Amniotic epithelial cell (primary cell): ENCODE data around the gene ARHGAP31.

ENCODE experiments used
- DNase-seq: peaks from one replicate; pipeline ENCODE4 v3.0.0-alpha.2; 2010; ENCODE audit warnings: low read depth

Gene ARHGAP31

GRCh38 chr3:119382134-119382533 lies 88.0 kb downstream of the ARHGAP31 start:
- DNase-seq = no peak

DNA sequence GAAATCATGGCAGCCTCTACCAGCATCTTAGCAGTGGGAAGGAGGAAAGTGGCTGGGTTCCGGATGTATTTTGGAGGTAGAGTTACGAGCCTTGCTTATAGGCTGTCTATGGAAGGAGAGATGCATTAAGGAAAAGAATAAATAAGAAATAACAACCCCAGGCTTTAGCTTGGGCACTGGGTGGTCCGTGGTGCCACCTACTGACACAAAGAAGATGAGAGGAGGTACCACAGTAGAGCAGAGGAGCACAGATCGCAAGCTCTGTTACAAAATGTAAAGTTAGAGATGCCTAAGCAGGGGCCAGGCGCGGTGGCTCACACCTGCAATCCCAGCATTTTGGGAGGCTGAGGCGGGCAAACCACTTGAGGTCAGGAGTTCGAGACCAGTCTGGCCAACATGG lies 94.4 kb downstream of the ARHGAP31 start:
- DNase-seq = no peak

GRCh38 chr3:119395923-119396358 lies 101.8 kb downstream of the ARHGAP31 start:
- no peak for DNase-seq

DNA sequence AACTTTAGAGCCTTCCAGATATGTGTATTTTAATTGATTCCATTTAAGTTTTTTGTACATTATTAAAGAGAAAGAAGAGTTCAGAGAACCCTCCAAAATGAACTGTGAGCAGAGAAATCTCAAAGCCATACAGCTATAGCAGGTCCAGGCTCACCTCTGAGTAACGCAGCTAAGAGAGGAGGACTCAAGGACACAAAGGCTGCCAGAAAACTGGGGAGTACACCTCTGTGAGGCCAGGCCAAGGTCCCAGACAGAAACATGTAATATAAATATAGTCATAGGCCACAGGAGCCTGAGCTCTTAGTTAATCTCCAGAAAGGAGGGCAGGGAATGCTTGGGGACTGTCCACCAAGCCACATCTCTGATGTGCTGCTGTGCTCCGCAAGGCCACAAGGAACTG lies 102.7 kb downstream of the ARHGAP31 start:
- no peak for DNase-seq

GRCh38 chr3:119400466-119400865 lies 106.3 kb downstream of the ARHGAP31 start:
- DNase-seq = no peak

GRCh38 chr3:119401069-119401468 lies 106.9 kb downstream of the ARHGAP31 start:
- DNase-seq = no peak

GRCh38 chr3:119401503-119402440 lies 107.6 kb downstream of the ARHGAP31 start:
- DNase-seq = no peak

DNA sequence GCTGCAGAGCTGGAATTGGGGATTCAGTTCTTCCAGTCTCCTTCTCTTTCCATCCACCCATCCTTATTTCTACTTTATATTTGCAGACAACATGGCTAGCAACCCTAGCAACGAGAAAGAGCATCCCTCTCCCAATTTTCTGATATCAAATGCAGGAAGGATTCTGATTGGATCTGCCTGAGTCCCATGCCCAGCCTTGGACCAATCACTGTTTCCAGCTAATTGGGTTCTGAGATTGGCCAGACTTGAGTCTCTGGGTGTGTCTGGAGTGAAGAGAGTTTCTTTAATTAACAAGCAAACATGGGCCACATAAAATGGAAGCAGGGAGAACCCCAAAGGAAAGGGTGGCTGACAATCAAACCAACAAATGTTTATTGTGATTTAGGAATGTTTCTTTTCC lies 108.6 kb downstream of the ARHGAP31 start:
- no peak for DNase-seq

DNA sequence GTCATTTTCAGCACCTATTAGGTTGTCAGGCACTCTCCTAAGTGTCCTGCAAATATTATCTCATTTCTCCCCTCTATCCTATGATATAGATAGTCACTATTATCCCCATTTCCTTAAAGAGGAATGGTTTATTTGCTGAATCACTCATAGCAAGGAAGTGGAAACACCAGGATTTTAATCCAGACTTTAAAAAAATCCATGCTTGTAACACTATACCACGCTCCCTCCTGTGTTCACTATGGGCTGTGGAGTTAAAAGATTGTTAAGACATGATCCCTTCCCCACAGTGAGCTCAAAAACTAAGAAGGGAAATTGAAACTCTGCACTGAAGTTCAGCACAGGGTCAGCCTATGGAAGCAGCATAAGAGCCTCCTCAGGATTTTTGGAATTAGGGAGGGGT lies 109.0 kb downstream of the ARHGAP31 start:
- DNase-seq = no peak

- DNase-seq = no peak
Measured at GRCh38 chr3:119405315-119405714, 111.1 kb downstream of the ARHGAP31 start.

DNA sequence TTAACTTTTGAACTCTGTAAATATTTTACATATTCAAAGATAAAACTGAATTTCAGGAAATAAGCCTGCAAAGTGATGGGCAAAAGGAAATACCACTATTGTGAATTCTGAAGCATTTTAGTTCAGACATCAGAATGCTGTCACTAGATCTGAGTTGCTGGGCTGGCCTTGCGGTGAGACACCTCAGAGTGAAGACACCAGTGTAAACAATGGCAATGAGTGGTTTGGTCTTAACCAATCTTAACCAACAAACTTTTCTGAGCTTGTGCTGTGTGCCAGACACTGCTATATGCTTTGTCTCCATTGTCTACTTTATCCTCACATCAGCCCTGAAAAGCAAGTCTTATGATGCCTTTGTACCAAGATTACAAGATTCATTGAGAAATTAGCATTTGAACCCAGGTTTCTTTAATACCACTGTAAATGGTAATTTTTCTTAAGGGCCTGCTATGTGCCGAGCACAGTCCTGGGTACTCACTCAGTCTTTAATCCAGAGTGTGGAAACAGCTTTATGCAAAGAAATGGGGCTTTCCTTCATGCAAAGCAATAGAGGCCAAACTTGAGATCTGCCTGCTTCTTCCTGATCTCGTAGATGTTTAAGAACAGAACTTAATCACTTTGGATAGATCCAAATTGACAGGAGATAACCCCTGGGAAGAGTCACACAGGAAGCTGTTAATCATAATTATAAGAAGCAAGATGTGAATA lies 114.2 kb downstream of the ARHGAP31 start:
- DNase-seq = no peak

- no peak for DNase-seq
Measured at GRCh38 chr3:119409844-119410243, 115.7 kb downstream of the ARHGAP31 start.

DNA sequence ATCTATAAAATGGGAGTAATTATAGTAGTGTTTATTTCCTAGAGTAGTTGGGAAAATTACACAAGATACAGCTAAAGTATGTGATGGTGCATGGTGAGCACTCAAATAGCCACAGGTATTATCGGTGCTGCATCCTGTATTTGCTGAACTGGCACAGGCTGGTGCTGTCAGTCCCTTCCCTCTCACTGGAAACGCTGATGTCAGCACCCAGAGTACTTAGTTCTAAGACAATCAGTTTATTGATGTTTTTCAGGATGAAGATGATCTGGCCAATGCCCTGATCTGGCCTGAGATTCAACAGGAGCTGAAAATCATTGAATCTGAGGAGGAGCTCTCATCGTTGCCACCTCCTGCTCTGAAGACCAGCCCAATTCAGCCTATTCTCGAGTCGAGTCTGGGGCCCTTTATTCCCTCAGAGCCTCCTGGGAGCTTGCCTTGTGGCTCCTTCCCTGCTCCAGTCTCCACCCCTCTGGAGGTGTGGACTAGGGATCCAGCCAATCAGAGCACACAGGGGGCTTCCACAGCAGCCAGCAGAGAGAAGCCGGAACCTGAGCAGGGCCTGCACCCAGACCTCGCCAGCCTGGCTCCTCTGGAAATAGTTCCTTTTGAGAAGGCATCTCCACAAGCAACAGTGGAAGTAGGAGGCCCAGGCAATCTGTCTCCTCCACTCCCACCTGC lies 119.6 kb downstream of the ARHGAP31 start:
- DNase-seq = peak; percentile 53

- DNase-seq = peak; percentile 23
Measured at GRCh38 chr3:119416873-119417272, 122.7 kb downstream of the ARHGAP31 start.

DNA sequence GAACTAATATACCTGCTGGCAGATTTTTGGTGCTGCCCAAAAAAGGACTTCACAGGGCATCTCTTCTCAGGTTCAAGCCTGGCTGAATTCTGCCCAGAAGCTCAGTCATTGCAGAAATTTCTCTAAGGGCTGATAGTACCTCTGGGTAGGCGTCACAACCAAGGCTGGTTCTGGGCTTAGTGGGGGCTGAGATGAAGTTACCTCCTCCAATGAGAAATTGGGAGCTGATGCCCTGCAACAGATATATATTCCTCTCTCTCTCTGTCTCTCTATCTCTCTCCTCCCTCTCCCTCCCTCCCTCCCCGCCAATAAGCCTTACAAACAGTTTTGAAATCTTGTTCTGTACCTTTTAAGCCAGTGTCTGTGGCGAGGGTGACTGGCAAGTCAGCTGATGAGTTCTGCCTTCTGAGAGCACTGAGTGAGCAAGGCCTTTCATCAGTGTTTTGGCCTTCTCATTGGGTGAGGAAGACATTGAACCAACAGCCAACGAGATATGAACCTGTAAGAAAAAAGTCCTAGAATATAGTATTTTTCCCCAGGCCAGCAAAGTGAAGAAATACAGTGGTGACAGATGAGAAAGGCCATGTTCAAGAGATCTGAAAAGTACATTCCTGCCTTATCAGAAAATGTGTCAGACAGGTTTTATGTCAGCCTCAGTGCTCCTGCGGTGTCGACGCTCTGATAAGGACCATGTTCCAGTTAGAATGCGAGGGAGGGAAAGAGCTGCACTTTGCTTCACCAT lies 123.8 kb downstream of the ARHGAP31 start:
- peak; percentile 99 for DNase-seq

- DNase-seq = peak; percentile 96
Measured at GRCh38 chr3:119418641-119419040, 124.5 kb downstream of the ARHGAP31 start.

DNA sequence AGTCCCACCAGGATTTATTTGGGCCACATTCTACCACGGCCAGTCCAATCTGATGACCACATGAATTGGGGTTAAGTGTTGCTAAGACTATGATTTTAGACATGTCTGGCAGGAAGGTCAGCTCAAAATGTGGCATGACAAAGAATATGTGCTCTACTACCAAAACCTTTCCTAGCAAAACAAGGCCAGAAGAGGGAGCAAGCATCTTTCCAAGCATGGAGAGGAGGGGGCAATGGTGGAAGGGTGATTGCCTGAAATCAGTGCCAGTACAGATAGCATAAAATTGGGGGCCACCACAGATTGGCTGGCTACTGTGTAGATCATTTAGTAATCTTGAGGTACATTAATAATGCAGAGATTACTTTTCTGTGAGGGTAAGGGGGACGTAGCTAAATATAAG lies 126.0 kb downstream of the ARHGAP31 start:
- DNase-seq = no peak

- DNase-seq = peak; percentile 29
Measured at GRCh38 chr3:119427669-119428068, 133.5 kb downstream of the ARHGAP31 start.

GRCh38 chr3:119428538-119428937 lies 134.4 kb downstream of the ARHGAP31 start:
- DNase-seq = peak; percentile 17

- no peak for DNase-seq
Measured at GRCh38 chr3:119433613-119434325, 139.6 kb downstream of the ARHGAP31 start.

DNA sequence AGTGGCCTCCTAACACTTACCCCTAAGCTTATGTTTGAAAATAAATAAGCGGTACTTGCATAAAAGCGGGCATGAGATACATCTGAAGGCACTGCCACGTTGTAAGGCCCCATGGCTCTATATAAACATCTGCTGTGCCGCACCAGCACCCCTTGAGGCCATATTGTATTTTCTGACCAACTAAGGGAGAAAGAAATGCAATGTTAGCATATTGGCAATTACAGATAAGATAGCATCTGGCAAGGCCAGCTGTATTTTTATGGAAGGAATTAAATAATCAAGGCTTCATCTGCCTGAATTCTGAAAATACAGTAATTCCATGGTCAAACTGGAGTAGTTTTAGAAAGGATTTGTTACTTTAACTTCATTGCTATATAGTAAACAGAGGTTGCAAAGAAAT lies 140.5 kb downstream of the ARHGAP31 start:
- no peak for DNase-seq
